ENCODE measurements around the gene ZDHHC16. TPM values are rescaled to one million over a fixed set of nuclear protein-coding genes. Genes with fewer than 3 reads are reported as not detected.

Gene ZDHHC16
- total RNA-seq, 4 donors from 2014 or later = 23.9 to 37.2 (median 28.3) TPM

DNA sequence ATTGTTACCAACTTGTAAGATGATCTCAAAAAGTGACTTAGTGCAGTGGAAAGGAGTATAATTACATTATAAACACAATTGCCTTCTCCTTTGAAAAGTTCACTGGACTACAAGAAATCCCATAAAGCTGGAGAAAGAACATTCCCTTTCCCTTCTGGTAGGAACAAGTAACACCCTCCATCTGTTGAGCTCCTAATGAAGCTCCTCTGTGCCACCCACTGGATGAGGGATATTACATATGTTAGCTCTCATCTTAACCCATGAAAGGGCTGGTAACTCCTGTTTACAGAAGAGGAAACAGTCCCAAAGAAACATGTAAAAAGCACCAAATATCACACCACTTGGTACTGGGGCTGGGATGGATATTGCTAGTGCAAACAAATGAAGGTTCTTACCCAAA is 11.9 kb upstream of the ZDHHC16 start:
- no peaks in the 10 kb centered on the region for H3K9me3 ChIP-seq
- H3K4me1 ChIP-seq = no peaks in the 10 kb centered on the region
- intact Hi-C loops (cut with DNase I) = no loop called here
- no peaks in the 10 kb centered on the region for H3K27me3 ChIP-seq
- H3K27ac ChIP-seq (replicated peaks in 1 of 4) = no peak overlapping the region
- DNase-seq (ENCODE audit: extremely low spot score) = no peak
- peaks cover 44 to 91% (median 87%) of the 10 kb centered on the region in 4 donors for H3K36me3 ChIP-seq
- TF ChIP-seq POLR2A (IDR thresholded peaks at IDR 0.05; ENCODE audit: low read depth) (no peak), POLR2AphosphoS5 (IDR thresholded peaks at IDR 0.05) (no peak), EP300 (IDR thresholded peaks at IDR 0.05) (no peak), CTCF (IDR thresholded peaks at IDR 0.05) (no peak)
- H3K4me3 ChIP-seq = no peak overlapping the region

DNA sequence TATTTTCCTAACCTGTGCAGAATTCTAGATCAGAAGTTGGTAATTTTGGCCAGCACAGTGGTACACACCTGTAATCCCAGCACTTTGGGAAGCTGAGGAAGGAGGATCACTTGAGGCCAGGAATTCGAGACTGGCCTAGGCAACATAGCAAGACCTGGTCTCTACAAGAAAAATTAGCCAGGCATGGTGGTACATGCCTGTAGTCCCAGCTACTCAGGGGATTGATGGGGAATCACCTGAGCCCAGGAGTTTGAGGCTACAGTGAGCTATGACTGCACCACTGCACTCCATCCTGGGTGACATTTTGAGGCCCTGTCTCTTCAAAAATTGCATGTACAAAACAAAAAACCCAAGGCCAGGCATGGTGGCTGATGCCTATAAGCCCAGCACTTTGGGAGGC is 11.4 kb upstream of the ZDHHC16 start:
- WGBS = no CpG with 5 or more reads among the region's 1 CpG
- Histone ChIP-seq H3K4me3 (no peak overlapping the region), H3K9me3 (no peaks in the 10 kb centered on the region), H3K4me1 (no peaks in the 10 kb centered on the region), H3K36me3 (peaks cover 44 to 91% (median 89%) of the 10 kb centered on the region in 4 donors), H3K27me3 (no peaks in the 10 kb centered on the region), H3K27ac (replicated peaks in 1 of 4) (no peak overlapping the region)
- no peak for TF ChIP-seq CTCF (IDR thresholded peaks at IDR 0.05)
- TF ChIP-seq POLR2AphosphoS5 (IDR thresholded peaks at IDR 0.05) = no peak
- no peak for TF ChIP-seq POLR2A (IDR thresholded peaks at IDR 0.05; ENCODE audit: low read depth)
- no peak for TF ChIP-seq EP300 (IDR thresholded peaks at IDR 0.05)
- no peak for DNase-seq (ENCODE audit: extremely low spot score)
- intact Hi-C loops (cut with DNase I) = no loop called here

DNA sequence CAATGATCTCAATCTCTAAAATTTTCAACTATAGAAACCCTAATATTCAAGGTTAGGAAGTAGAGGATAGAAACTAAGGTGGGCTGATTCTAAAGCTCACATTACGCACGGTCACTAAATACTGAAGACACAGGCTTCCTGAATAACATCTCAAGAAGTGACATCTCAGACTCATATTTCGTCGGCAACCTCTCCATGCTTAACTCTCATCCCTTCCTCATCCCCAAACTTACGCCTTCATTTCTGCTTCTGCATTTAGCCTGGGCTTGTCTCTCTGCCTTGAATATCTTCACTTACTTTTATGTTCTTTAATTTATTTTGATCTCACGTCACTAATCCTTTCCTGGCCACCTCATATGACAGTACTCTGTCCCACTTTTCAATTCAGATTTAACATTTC is 10.8 kb upstream of the ZDHHC16 start:
- WGBS = 91% methylated on average over 6 of the region's 6 CpGs
- no peak for TF ChIP-seq EP300 (IDR thresholded peaks at IDR 0.05)
- TF ChIP-seq POLR2A (IDR thresholded peaks at IDR 0.05; ENCODE audit: low read depth) = no peak
- TF ChIP-seq CTCF (IDR thresholded peaks at IDR 0.05) = no peak
- TF ChIP-seq POLR2AphosphoS5 (IDR thresholded peaks at IDR 0.05) = no peak
- no peaks in the 10 kb centered on the region for H3K4me1 ChIP-seq
- no peak overlapping the region for H3K4me3 ChIP-seq
- no peak overlapping the region for H3K27ac ChIP-seq (replicated peaks in 1 of 4)
- H3K36me3 ChIP-seq = peaks cover 48 to 92% (median 88%) of the 10 kb centered on the region in 4 donors
- no peaks in the 10 kb centered on the region for H3K27me3 ChIP-seq
- intact Hi-C loops (cut with DNase I) = no loop called here
- no peaks in the 10 kb centered on the region for H3K9me3 ChIP-seq
- no peak for DNase-seq (ENCODE audit: extremely low spot score)

DNA sequence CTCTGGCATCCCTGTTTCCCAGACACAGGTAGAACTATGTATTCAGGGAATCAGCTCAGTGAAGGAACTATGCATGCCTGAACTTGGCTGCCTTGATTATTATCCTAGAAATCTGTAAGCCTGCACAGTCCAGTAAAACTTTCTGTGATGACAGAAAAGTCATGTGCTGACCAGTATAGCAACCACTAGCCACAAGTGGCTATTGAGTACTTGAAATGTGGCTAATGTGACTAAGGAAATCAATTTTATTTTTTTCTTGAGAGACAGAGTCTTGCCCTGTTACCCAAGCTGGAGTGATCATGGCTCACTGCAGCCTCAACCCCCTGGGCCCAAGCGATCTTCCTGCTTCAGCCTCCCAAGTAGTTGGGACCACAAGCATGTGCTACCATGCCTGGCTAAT is 3.7 kb upstream of the ZDHHC16 start:
- Histone ChIP-seq H3K4me1 (peaks cover 15 to 25% (median 23%) of the 10 kb centered on the region in 4 donors), H3K27me3 (no peaks in the 10 kb centered on the region), H3K36me3 (peaks cover 22 to 59% (median 47%) of the 10 kb centered on the region in 4 donors), H3K9me3 (no peaks in the 10 kb centered on the region), H3K4me3 (no peak overlapping the region), H3K27ac (replicated peaks in 1 of 4) (no peak overlapping the region)
- no peak for TF ChIP-seq EP300 (IDR thresholded peaks at IDR 0.05)
- TF ChIP-seq POLR2A (IDR thresholded peaks at IDR 0.05; ENCODE audit: low read depth) = no peak
- TF ChIP-seq CTCF (IDR thresholded peaks at IDR 0.05) = no peak
- TF ChIP-seq POLR2AphosphoS5 (IDR thresholded peaks at IDR 0.05) = no peak
- intact Hi-C loops (cut with DNase I) = no loop called here
- no peak for DNase-seq (ENCODE audit: extremely low spot score)
- 91% methylated on average over 1 of the region's 1 CpG for WGBS

DNA sequence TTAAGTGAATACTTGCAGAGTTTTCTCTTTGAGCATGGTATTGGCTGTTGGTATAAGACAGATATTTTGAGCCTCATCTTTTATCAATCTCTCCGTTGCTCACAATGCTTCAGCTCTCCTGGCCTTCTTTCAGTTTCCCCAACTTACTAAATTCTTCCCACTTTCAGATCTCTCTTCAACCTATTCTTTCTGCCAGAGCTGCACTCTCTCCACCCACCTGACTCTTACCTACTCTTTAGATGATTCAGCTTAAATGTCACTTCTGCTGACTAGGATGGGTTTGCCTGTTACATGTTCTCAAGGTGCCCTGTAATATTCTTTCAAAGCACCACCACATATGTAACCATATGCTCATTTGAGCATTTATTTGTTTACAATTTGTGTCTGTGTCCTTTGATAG is 1.8 kb upstream of the ZDHHC16 start:
- DNase-seq (ENCODE audit: extremely low spot score) = no peak
- H3K27ac ChIP-seq (replicated peaks in 1 of 4) = no peak overlapping the region
- H3K36me3 ChIP-seq = peaks cover 16 to 40% (median 29%) of the 10 kb centered on the region in 4 donors
- no peaks in the 10 kb centered on the region for H3K27me3 ChIP-seq
- intact Hi-C loops (cut with DNase I) = no loop called here
- H3K4me3 ChIP-seq = no peak overlapping the region
- peaks cover 26 to 43% (median 40%) of the 10 kb centered on the region in 4 donors for H3K4me1 ChIP-seq
- 88% methylated on average over 1 of the region's 1 CpG for WGBS
- TF ChIP-seq CTCF (IDR thresholded peaks at IDR 0.05) = no peak
- no peak for TF ChIP-seq POLR2AphosphoS5 (IDR thresholded peaks at IDR 0.05)
- no peak for TF ChIP-seq POLR2A (IDR thresholded peaks at IDR 0.05; ENCODE audit: low read depth)
- TF ChIP-seq EP300 (IDR thresholded peaks at IDR 0.05) = no peak
- no peaks in the 10 kb centered on the region for H3K9me3 ChIP-seq

Measured in esophagus muscularis mucosa (tissue), 4 donors.